Hepatocyte (in vitro differentiated cells): Measurements from ENCODE around the gene TRIM31. TPM values are rescaled to one million over a fixed set of nuclear protein-coding genes. Genes with fewer than 3 reads are reported as not detected.

Source experiments
- DNase-seq: peaks from one replicate; pipeline ENCODE4 v3.0.0-alpha.2; 2016; ENCODE audit warnings: low spot score
- H2AFZ ChIP-seq: fragments of 200-600 bp; sonication (generic); 2 replicates; pipeline ENCODE4 v1.6.0; 2016; ENCODE audit warnings: antibody characterized with exemption, mild to moderate bottlenecking
- H3K27ac ChIP-seq: fragments of 200-600 bp; sonication (generic); 2 replicates; pipeline ENCODE4 v1.5.1; 2016; ENCODE audit warnings: mild to moderate bottlenecking
- H3K27me3 ChIP-seq: fragments of 200-600 bp; sonication (generic); 2 replicates; pipeline ENCODE4 v1.6.1; 2016
- H3K36me3 ChIP-seq: fragments of 200-600 bp; sonication (generic); replicated peaks from 2 replicates; pipeline ENCODE4 v1.5.1; 2016; ENCODE audit warnings: low read depth; ENCODE audit not compliant: insufficient read depth
- H3K4me1 ChIP-seq: fragments of 200-600 bp; sonication (generic); 2 replicates; pipeline ENCODE4 v1.5.1; 2016; ENCODE audit warnings: mild to moderate bottlenecking, moderate library complexity; ENCODE audit not compliant: insufficient read depth
- H3K4me2 ChIP-seq: fragments of 200-600 bp; sonication (generic); 2 replicates; pipeline ENCODE4 v1.6.0; 2016
- H3K4me3 ChIP-seq: fragments of 200-600 bp; sonication (generic); 2 replicates; pipeline ENCODE4 v1.5.1; 2016; ENCODE audit warnings: mild to moderate bottlenecking
- H3K79me2 ChIP-seq: fragments of 200-600 bp; sonication (generic); 2 replicates; pipeline ENCODE4 v1.6.0; 2017; ENCODE audit warnings: mild to moderate bottlenecking
- H3K9me2 ChIP-seq: fragments of 200-600 bp; sonication (generic); replicated peaks from 2 replicates; pipeline ENCODE4 v1.6.0; 2017; ENCODE audit warnings: mild to moderate bottlenecking; ENCODE audit not compliant: insufficient read depth
- H3K9me3 ChIP-seq: fragments of 200-600 bp; sonication (generic); 2 replicates; pipeline ENCODE4 v1.5.1; 2016; ENCODE audit warnings: low read depth, mild to moderate bottlenecking
- H4K20me1 ChIP-seq: fragments of 200-600 bp; sonication (generic); 2 replicates; pipeline ENCODE4 v1.6.0; 2016; ENCODE audit warnings: mild to moderate bottlenecking; ENCODE audit not compliant: insufficient read depth, poor library complexity, severe bottlenecking
- EZH2 ChIP-seq: fragments of 200-600 bp; sonication (generic); IDR thresholded peaks from 2 replicates; pipeline ENCODE4 v1.6.1; 2016; ENCODE audit warnings: antibody characterized with exemption, mild to moderate bottlenecking, borderline replicate concordance
- EZH2phosphoT487 ChIP-seq: fragments of 200-600 bp; sonication (generic); IDR thresholded peaks from one replicate; pipeline ENCODE4 v1.6.1; 2018; ENCODE audit warnings: antibody characterized with exemption, mild to moderate bottlenecking, low read depth, moderate library complexity; ENCODE audit not compliant: unreplicated experiment, severe bottlenecking
- WGBS: methylation state at CpG from one replicate; pipeline ENCODE4 v1.1.6; 2016; ENCODE audit warnings: low lambda C conversion rate; ENCODE audit errors: missing lambda C conversion rate; 5-methylcytosine and 5-hydroxymethylcytosine counted together
- polyA plus RNA-seq: library from polyadenylated mRNA; unstranded; fragments of >200 nt; fragmentation: Nextera tagmentation; extraction: Ambion mirVana; gene quantifications from 2 replicates; pipeline ENCODE4 v1.2.1, GENCODE V29; 2016
- total RNA-seq: library from RNA; depleted of rRNA; stranded (reverse); fragments of >200 nt; gene quantifications from 2 replicates; pipeline ENCODE4 v1.2.3, GENCODE V29; 2014
- TF ChIP-seq, protein P1 (sequence below): fragments of 200-600 bp; sonication (generic); IDR thresholded peaks from 2 replicates; pipeline ENCODE4 v1.5.1; 2016; ENCODE audit warnings: antibody characterized with exemption, mild to moderate bottlenecking; ENCODE audit not compliant: poor library complexity

The TRIM31 gene
- total and polyA plus RNA-seq, 2 experiments from 2014 or later: 5.0 to 6.3 TPM

DNA sequence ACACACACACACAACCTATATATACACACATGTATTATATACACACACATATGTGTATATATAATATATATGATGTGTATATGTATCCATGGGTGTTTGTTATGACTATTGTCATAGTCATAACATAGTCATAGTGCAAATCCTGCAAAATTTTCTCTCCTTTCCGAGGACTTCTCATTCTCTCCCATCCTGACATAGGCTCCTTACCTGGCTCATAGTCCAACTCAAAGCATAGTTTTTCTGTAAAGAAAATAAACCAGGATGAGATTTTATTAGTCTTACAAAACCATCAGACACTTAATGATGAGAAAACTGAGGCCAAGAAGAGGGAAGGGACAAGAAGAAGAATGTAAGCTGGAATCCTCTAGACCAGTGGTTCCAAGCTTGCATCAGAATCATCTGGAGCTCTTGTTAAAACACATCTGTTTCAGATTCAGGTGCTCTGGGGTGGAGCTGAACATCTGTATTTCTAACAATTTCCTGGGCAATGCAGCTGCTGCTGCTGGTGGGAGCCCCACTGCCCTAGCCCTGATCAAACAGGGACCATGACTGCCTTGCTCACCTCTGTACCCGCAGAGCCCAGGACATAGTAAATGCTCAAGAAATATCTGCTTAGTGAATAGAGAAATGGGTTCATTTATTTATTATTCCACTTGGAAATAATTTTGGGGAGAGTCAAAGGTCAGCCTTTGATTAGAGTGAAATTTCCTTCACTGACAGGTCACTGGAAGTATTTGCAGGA, 42.8 kb upstream of the TRIM31 start:
- H2AFZ ChIP-seq: no peak overlapping the region
- H3K9me2 ChIP-seq: no peaks in the 10 kb centered on the region
- no peak overlapping the region for H3K4me2 ChIP-seq
- TF ChIP-seq EZH2 (no peak), EZH2phosphoT487 (no peak)
- TF ChIP-seq, protein P1, sequence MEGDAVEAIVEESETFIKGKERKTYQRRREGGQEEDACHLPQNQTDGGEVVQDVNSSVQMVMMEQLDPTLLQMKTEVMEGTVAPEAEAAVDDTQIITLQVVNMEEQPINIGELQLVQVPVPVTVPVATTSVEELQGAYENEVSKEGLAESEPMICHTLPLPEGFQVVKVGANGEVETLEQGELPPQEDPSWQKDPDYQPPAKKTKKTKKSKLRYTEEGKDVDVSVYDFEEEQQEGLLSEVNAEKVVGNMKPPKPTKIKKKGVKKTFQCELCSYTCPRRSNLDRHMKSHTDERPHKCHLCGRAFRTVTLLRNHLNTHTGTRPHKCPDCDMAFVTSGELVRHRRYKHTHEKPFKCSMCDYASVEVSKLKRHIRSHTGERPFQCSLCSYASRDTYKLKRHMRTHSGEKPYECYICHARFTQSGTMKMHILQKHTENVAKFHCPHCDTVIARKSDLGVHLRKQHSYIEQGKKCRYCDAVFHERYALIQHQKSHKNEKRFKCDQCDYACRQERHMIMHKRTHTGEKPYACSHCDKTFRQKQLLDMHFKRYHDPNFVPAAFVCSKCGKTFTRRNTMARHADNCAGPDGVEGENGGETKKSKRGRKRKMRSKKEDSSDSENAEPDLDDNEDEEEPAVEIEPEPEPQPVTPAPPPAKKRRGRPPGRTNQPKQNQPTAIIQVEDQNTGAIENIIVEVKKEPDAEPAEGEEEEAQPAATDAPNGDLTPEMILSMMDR: no peak
- H4K20me1 ChIP-seq: no peaks in the 10 kb centered on the region
- peaks cover 14% of the 10 kb centered on the region for H3K4me1 ChIP-seq
- H3K27ac ChIP-seq: peak overlapping the region; percentile 90
- no peaks in the 10 kb centered on the region for H3K79me2 ChIP-seq
- peaks cover 13% of the 10 kb centered on the region for H3K27me3 ChIP-seq
- 94% methylated on average over 2 of the region's 2 CpGs for WGBS
- DNase-seq: no peak
- no peaks in the 10 kb centered on the region for H3K9me3 ChIP-seq
- no peaks in the 10 kb centered on the region for H3K36me3 ChIP-seq
- H3K4me3 ChIP-seq: no peak overlapping the region

- no peaks in the 10 kb centered on the region for H4K20me1 ChIP-seq
- H3K79me2 ChIP-seq: no peaks in the 10 kb centered on the region
- no peak overlapping the region for H2AFZ ChIP-seq
- TF ChIP-seq, protein P1: no peak
- peaks cover 13% of the 10 kb centered on the region for H3K27me3 ChIP-seq
- no peaks in the 10 kb centered on the region for H3K36me3 ChIP-seq
- WGBS: 55% methylated on average over 12 of the region's 12 CpGs
- H3K4me1 ChIP-seq: peaks cover 14% of the 10 kb centered on the region
- no peaks in the 10 kb centered on the region for H3K9me2 ChIP-seq
- H3K27ac ChIP-seq: peak overlapping the region; percentile 90
- no peaks in the 10 kb centered on the region for H3K9me3 ChIP-seq
- no peak overlapping the region for H3K4me3 ChIP-seq
- H3K4me2 ChIP-seq: peak overlapping the region; percentile 62
- DNase-seq: peak; percentile 81
These were observed 42.0 kb upstream of the TRIM31 start for GRCh38 chr6:30154709-30155519.

DNA sequence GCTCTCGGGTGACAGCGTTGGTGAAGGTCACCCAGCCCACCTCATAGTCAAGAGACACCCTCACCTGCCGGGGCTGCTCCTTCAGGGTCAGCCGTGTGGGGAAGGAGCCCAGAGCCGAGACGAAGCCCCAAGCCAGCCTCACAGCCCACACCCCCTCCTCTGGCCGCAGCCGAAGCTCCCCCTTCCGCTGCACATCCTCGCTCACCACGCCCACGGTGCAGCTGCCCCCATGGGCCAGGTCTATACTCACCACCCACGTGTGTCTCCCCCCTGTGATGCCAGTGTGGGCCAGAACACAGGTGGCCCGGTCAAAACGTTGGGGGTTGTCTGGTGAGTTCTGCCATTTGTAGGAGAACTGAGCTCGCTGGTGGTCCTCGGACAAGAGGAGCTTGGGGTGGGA, 41.2 kb upstream of the TRIM31 start:
- H3K27me3 ChIP-seq: peaks cover 10% of the 10 kb centered on the region
- H3K27ac ChIP-seq: peak overlapping the region; percentile 74
- no peak for TF ChIP-seq EZH2phosphoT487
- TF ChIP-seq, protein P1: no peak
- TF ChIP-seq EZH2: no peak
- no peaks in the 10 kb centered on the region for H3K79me2 ChIP-seq
- H3K4me1 ChIP-seq: peaks cover 14% of the 10 kb centered on the region
- WGBS: 94% methylated on average over 13 of the region's 17 CpGs
- no peaks in the 10 kb centered on the region for H4K20me1 ChIP-seq
- no peak for DNase-seq
- H3K9me2 ChIP-seq: no peaks in the 10 kb centered on the region
- no peak overlapping the region for H2AFZ ChIP-seq
- no peak overlapping the region for H3K4me2 ChIP-seq
- no peaks in the 10 kb centered on the region for H3K36me3 ChIP-seq
- H3K9me3 ChIP-seq: no peaks in the 10 kb centered on the region
- no peak overlapping the region for H3K4me3 ChIP-seq
